CD14-positive monocyte (primary cell): ENCODE results near the gene SIGLEC14. TPM values are rescaled to one million over a fixed set of nuclear protein-coding genes. Genes with fewer than 3 reads are reported as not detected.
"Not testable (repeated sequence)": the region's sequence is repeated elsewhere in the genome, so short reads cannot be mapped to it uniquely, and the experiment has no call there.

Source experiments
- DNase-seq, 3 donors: peaks; one replicate each; pipeline ENCODE4 v3.0.0-alpha.2; 2011 to 2022
- H2AFZ ChIP-seq: 2 replicates; pipeline ENCODE4 v1.6.0; 2012; ENCODE audit warnings: mild to moderate bottlenecking, low read depth, low read length, inconsistent platforms; ENCODE audit not compliant: insufficient read depth, poor library complexity, severe bottlenecking
- H3K27ac ChIP-seq, 2 donors: 1 replicate in 1 of 2; 2 replicates in 1 of 2; pipeline ENCODE4 v1.5.1; 2012 to 2013; ENCODE audit warnings: low read length in 2 of 2, control low read depth in 1 of 2, inconsistent platforms in 1 of 2, low read depth in 1 of 2, mild to moderate bottlenecking in 1 of 2
- H3K27me3 ChIP-seq, 2 donors: one replicate each; pipeline versions ENCODE4 v1.6.0 to v1.6.1; 2011 to 2013; ENCODE audit warnings: low read length in 2 of 2; ENCODE audit not compliant: control insufficient read depth in 2 of 2, insufficient read depth in 2 of 2
- H3K36me3 ChIP-seq, 2 donors: replicated peaks in 1 of 2; 1 replicate in 1 of 2; 2 replicates in 1 of 2; pipeline versions ENCODE4 v1.5.1 to v1.6.1; 2012 to 2013; ENCODE audit warnings: low read length in 2 of 2, control low read depth in 1 of 2, inconsistent platforms in 1 of 2, mild to moderate bottlenecking in 1 of 2; ENCODE audit not compliant: insufficient read depth in 2 of 2, control insufficient read depth in 1 of 2
- H3K4me1 ChIP-seq, 2 donors: 1 replicate in 1 of 2; 2 replicates in 1 of 2; pipeline versions ENCODE4 v1.5.1 to v1.6.1; 2012 to 2013; ENCODE audit warnings: low read length in 2 of 2, control low read depth in 1 of 2, inconsistent platforms in 1 of 2, mild to moderate bottlenecking in 1 of 2, moderate library complexity in 1 of 2; ENCODE audit not compliant: insufficient read depth in 2 of 2, control insufficient read depth in 1 of 2
- H3K4me2 ChIP-seq: replicated peaks from 2 replicates; pipeline ENCODE3; 2012; ENCODE audit warnings: low read length, moderate library complexity, mild to moderate bottlenecking; ENCODE audit not compliant: poor library complexity, severe bottlenecking; ENCODE audit errors: extremely low read depth
- H3K4me3 ChIP-seq, 3 experiments: fragments of 200-600 bp in 1 of 3; sonication (generic) in 1 of 3; replicated peaks in 1 of 3; 1 replicate in 2 of 3; 2 replicates in 1 of 3; pipeline ENCODE4 v1.5.1; 2011 to 2013; ENCODE audit warnings: low read length in 3 of 3, mild to moderate bottlenecking in 3 of 3, control low read depth in 2 of 3, low read depth in 2 of 3, inconsistent platforms in 1 of 3, moderate library complexity in 1 of 3
- H3K79me2 ChIP-seq: 2 replicates; pipeline ENCODE4 v1.6.0; 2012; ENCODE audit warnings: mild to moderate bottlenecking, control low read depth, inconsistent platforms, low read length, moderate library complexity; ENCODE audit not compliant: insufficient read depth
- H3K9ac ChIP-seq: 2 replicates; pipeline ENCODE4 v1.6.0; 2017; ENCODE audit warnings: low read length, mild to moderate bottlenecking; ENCODE audit not compliant: insufficient read depth, poor library complexity, severe bottlenecking
- H3K9me3 ChIP-seq, 2 donors: replicated peaks in 1 of 2; 1 replicate in 1 of 2; 2 replicates in 1 of 2; pipeline versions ENCODE4 v1.5.1 to v1.6.1; 2012 to 2013; ENCODE audit warnings: low read length in 2 of 2, control low read depth in 1 of 2; ENCODE audit not compliant: control insufficient read depth in 1 of 2, insufficient read depth in 1 of 2
- H4K20me1 ChIP-seq: 2 replicates; pipeline ENCODE4 v1.6.0; 2012; ENCODE audit warnings: mild to moderate bottlenecking, low read length, control low read depth, moderate library complexity; ENCODE audit not compliant: insufficient read depth
- H3K27ac Mint-ChIP-seq, 7 donors: one replicate each; pipeline ENCODE4 v1.8.0; 2020; ENCODE audit warnings: mild to moderate bottlenecking in 7 of 7, mixed read lengths in 7 of 7, moderate library complexity in 6 of 7, inconsistent platforms in 2 of 7
- H3K27me3 Mint-ChIP-seq, 3 donors: one replicate each; pipeline ENCODE4 v1.8.0; 2021 to 2022; ENCODE audit warnings: low read depth in 3 of 3, mild to moderate bottlenecking in 3 of 3, mixed read lengths in 3 of 3, moderate library complexity in 3 of 3, inconsistent platforms in 1 of 3
- H3K36me3 Mint-ChIP-seq, 2 donors: one replicate each; pipeline ENCODE4 v1.8.0; 2020; ENCODE audit warnings: mixed read lengths in 2 of 2, inconsistent platforms in 1 of 2, mild to moderate bottlenecking in 1 of 2
- H3K4me1 Mint-ChIP-seq: one replicate; pipeline ENCODE4 v1.8.0; 2020; ENCODE audit warnings: mild to moderate bottlenecking, mixed read lengths
- H3K4me3 Mint-ChIP-seq, 2 donors: one replicate each; pipeline ENCODE4 v1.8.0; 2020; ENCODE audit warnings: mild to moderate bottlenecking in 2 of 2, mixed read lengths in 2 of 2, moderate library complexity in 1 of 2
- H3K9me3 Mint-ChIP-seq, 7 donors: one replicate each; pipeline ENCODE4 v1.8.0; 2020 to 2022; ENCODE audit warnings: mixed read lengths in 7 of 7, mild to moderate bottlenecking in 6 of 7, moderate library complexity in 6 of 7, inconsistent platforms in 2 of 7
- WGBS: methylation state at CpG from one replicate; pipeline ENCODE4 v1.1.5; 2013; ENCODE audit warnings: missing lambda C conversion rate; ENCODE audit not compliant: insufficient coverage; 5-methylcytosine and 5-hydroxymethylcytosine counted together
- intact Hi-C, 2 donors: fragments of 100-400 bp; cut with micrococcal nuclease; formaldehyde crosslinking; loops; one replicate each; pipeline versions ENCODE4 v1.15.0 to v1.15.1; 2023
- polyA plus RNA-seq, 3 donors: library from polyadenylated mRNA; depleted of rRNA in 1 of 3; unstranded in 2 of 3; stranded (reverse) in 1 of 3; fragments of 300-500 nt in 2 of 3; fragments of >200 nt in 1 of 3; fragmentation: Illumina TruSeq in 2 of 3; gene quantifications; 1 replicate in 2 of 3; 2 replicates in 1 of 3; pipeline ENCODE4 v1.2.3, GENCODE V29; 2012 to 2021
- TF ChIP-seq, protein P1 (sequence below): fragments of 200-600 bp; IDR thresholded peaks from one replicate; pipeline ENCODE4 v1.8.0; 2022; ENCODE audit warnings: antibody characterized with exemption, mild to moderate bottlenecking

SIGLEC14 gene
- polyA plus RNA-seq, 3 donors, result 63.5 to 129 (median 95.0) TPM

DNA sequence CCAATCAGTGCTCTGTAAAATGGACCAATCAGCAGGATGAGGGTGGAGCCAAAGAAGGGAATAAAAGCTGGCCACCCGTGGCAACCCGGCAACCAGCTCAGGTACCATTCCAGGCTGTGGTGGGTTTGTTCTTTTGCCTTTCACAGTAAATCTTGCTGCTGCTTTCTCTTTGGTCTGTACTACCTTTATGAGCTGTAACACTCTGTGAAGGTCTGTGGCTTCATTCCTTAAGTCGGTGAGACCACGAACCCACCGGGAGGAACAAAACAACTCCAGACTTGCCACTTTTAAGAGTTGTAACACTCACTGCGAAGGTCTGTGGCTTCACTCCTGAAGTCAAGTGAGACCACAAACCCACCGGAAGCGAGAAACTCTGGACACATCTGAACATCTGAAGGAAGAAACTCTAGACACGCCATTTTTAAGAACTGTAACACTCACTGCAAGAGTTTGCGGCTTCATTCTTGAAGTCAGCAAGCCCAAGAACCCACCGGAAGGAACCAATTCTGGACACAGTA is 30.0 kb upstream of the SIGLEC14 start:
- Mint-ChIP-seq H3K36me3 (peaks cover 3 to 4% of the 10 kb centered on the region in 2 donors), H3K9me3 (peaks cover 5 to 10% (median 8%) of the 10 kb centered on the region in 7 donors), H3K4me1 (peaks cover 6% of the 10 kb centered on the region), H3K27ac (no peak overlapping the region), H3K4me3 (peak overlapping the region in 1 of 2 donors; percentile 84), H3K27me3 (peaks cover 43 to 57% (median 46%) of the 10 kb centered on the region in 3 donors)
- Histone ChIP-seq H3K79me2 (no peaks in the 10 kb centered on the region), H3K4me2 (no peak overlapping the region), H3K9me3 (peaks cover 8% of the 10 kb centered on the region in 2 donors), H3K4me1 (peaks cover 5 to 7% of the 10 kb centered on the region in 2 donors), H3K36me3 (no peaks in the 10 kb centered on the region), H3K27ac (no peak overlapping the region), H3K4me3 (no peak overlapping the region), H4K20me1 (no peaks in the 10 kb centered on the region), H2AFZ (no peak overlapping the region), H3K27me3 (peaks cover 46 to 64% of the 10 kb centered on the region in 2 donors), H3K9ac (no peak overlapping the region)
- TF ChIP-seq, protein P1, sequence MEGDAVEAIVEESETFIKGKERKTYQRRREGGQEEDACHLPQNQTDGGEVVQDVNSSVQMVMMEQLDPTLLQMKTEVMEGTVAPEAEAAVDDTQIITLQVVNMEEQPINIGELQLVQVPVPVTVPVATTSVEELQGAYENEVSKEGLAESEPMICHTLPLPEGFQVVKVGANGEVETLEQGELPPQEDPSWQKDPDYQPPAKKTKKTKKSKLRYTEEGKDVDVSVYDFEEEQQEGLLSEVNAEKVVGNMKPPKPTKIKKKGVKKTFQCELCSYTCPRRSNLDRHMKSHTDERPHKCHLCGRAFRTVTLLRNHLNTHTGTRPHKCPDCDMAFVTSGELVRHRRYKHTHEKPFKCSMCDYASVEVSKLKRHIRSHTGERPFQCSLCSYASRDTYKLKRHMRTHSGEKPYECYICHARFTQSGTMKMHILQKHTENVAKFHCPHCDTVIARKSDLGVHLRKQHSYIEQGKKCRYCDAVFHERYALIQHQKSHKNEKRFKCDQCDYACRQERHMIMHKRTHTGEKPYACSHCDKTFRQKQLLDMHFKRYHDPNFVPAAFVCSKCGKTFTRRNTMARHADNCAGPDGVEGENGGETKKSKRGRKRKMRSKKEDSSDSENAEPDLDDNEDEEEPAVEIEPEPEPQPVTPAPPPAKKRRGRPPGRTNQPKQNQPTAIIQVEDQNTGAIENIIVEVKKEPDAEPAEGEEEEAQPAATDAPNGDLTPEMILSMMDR, result no peak
- no peak for DNase-seq
- intact Hi-C loops, result no loop called here
- 19% methylated on average over 10 of the region's 11 CpGs for WGBS

DNA sequence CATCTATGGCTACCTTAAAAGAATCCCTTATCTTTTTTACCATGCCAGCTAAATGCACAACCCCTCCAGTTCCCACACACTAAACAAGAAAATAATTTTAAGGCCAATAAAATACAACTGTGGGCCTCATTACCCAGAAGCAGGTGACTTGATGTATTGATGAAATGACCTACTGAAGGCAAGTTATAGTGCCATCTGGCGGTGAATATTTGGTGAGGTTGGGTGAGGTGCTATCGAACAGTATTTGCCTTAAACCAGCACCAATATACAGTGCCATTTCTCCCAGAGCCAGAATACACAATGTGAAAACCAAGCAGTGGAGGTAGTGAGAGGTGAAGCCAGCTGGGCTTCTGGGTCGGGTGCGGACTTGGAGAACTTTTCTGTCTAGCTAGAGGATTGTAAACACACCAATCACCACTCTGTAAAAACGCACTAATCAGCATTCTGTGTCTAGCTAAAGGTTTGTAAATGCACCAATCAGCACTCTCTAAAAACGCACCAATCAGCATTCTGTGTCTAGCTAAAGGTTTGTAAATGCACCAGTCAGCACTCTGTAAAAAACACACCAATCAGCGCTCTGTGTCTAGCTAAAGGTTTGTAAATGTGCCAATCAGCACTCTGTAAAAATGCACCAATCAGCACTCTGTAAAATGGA is 29.4 kb upstream of the SIGLEC14 start:
- H3K4me2 ChIP-seq, H3K27ac ChIP-seq, H3K9ac ChIP-seq, intact Hi-C loops, H4K20me1 ChIP-seq, H3K36me3 Mint-ChIP-seq, H3K4me1 Mint-ChIP-seq, H3K4me3 ChIP-seq, H2AFZ ChIP-seq, H3K79me2 ChIP-seq, H3K27ac Mint-ChIP-seq, H3K4me1 ChIP-seq, H3K36me3 ChIP-seq: not testable (repeated sequence)
- TF ChIP-seq, protein P1, result peak; percentile 53
- Mint-ChIP-seq H3K27me3 (peaks cover 45 to 61% (median 49%) of the 10 kb centered on the region in 3 donors), H3K4me3 (peak overlapping the region in 1 of 2 donors; percentile 84), H3K9me3 (peaks cover 5 to 13% (median 8%) of the 10 kb centered on the region in 7 donors)
- Histone ChIP-seq H3K27me3 (peaks cover 52 to 70% of the 10 kb centered on the region in 2 donors), H3K9me3 (peaks cover 8 to 14% of the 10 kb centered on the region in 2 donors)
- 88% methylated on average over 1 of the region's 7 CpGs for WGBS
- peak; percentile 42 to 59 (median 56) for DNase-seq
